HG03175 (cell line): ENCODE results near the gene TAF10.
A peak's percentile ranks its signal among the peaks of the same experiment; 100 is the strongest.

Experiments
- ATAC-seq: cut with Tn5 transposase; IDR thresholded peaks from one replicate; pipeline ENCODE4 v1.9.1; 2021; ENCODE audit warnings: mild to moderate bottlenecking, moderate library complexity; ENCODE audit not compliant: unreplicated experiment

The TAF10 gene

GRCh38 chr11:6625832-6626420 is 13.9 kb upstream of the TAF10 start:
- ATAC-seq: no peak

- ATAC-seq: no peak
Measured at GRCh38 chr11:6625156-6625831, 13.3 kb upstream of the TAF10 start.

- no peak for ATAC-seq
Measured at GRCh38 chr11:6623391-6624363, 11.7 kb upstream of the TAF10 start.

GRCh38 chr11:6622261-6623171 is 10.5 kb upstream of the TAF10 start:
- ATAC-seq: no peak

- ATAC-seq: no peak
Measured at GRCh38 chr11:6621711-6622211, 9.7 kb upstream of the TAF10 start.

GRCh38 chr11:6620636-6621035 is 8.6 kb upstream of the TAF10 start:
- no peak for ATAC-seq

- peak; percentile 100 for ATAC-seq
Measured at GRCh38 chr11:6619004-6619745, 7.2 kb upstream of the TAF10 start, which contains the start of gene TPP1. Gene TPP1 (minus strand): TSS chr11:6619422. CDS start chr11:6619400, 22 bp downstream.

- ATAC-seq: peak; percentile 15
Measured at GRCh38 chr11:6618117-6619003, 6.3 kb upstream of the TAF10 start.

GRCh38 chr11:6617315-6617781 is 5.3 kb upstream of the TAF10 start:
- no peak for ATAC-seq

GRCh38 chr11:6616596-6617250 is 4.7 kb upstream of the TAF10 start:
- no peak for ATAC-seq

- ATAC-seq: no peak
Measured at GRCh38 chr11:6615882-6616585, 4.0 kb upstream of the TAF10 start.

- no peak for ATAC-seq
Measured at GRCh38 chr11:6615046-6615445, 3.0 kb upstream of the TAF10 start.

- no peak for ATAC-seq
Measured at GRCh38 chr11:6614446-6614845, 2.4 kb upstream of the TAF10 start.

- no peak for ATAC-seq
Measured at GRCh38 chr11:6613496-6613895, 1.5 kb upstream of the TAF10 start.

- peak; percentile 16 for ATAC-seq
Measured at GRCh38 chr11:6611963-6612212, 128 bp downstream of the TAF10 start.

- ATAC-seq: no peak
Measured at GRCh38 chr11:6611092-6611962, 689 bp downstream of the TAF10 start.

- no peak for ATAC-seq
Measured at GRCh38 chr11:6610591-6610990, 1.4 kb downstream of the TAF10 start.
